Stimulated activated CD4-positive, alpha-beta T cell treated with anti-CD3 and anti-CD28 coated beads, Interleukin-12 subunit alpha, Interleukin-12 subunit beta, amount 100 ng/mL, for 48 hours (primary cell): ENCODE measurements around the gene RYR1.
"Not testable (repeated sequence)": the region's sequence is repeated elsewhere in the genome, so short reads cannot be mapped to it uniquely, and the experiment has no call there.

Experiments used
- DNase-seq, 3 donors: peaks; one replicate each; pipeline ENCODE4 v3.0.0-alpha.2; 2020; ENCODE audit warnings: low read depth in 2 of 3, low spot score in 1 of 3

RYR1 gene

GRCh38 chr19:38602856-38603255 lies 169.4 kb downstream of the RYR1 start:
- not testable (repeated sequence) for DNase-seq

- DNase-seq, result no peak
These were observed 172.6 kb downstream of the RYR1 start for GRCh38 chr19:38606131-38606530.

- DNase-seq, result no peak
These were observed 180.8 kb downstream of the RYR1 start for GRCh38 chr19:38614289-38614688.

- DNase-seq, result no peak
These were observed 181.6 kb downstream of the RYR1 start for GRCh38 chr19:38615007-38615581.

GRCh38 chr19:38616265-38616664 lies 182.8 kb downstream of the RYR1 start:
- no peak for DNase-seq

- DNase-seq, result no peak
These were observed 183.8 kb downstream of the RYR1 start for GRCh38 chr19:38617283-38617763.

GRCh38 chr19:38617764-38618589 lies 184.5 kb downstream of the RYR1 start, which contains the start of gene MAP4K1:
Gene MAP4K1 (minus strand): TSS chr19:38617953. CDS start chr19:38617895, 58 bp downstream.
- peak; percentile 45 to 65 (median 47) for DNase-seq

GRCh38 chr19:38618590-38619360 lies 185.3 kb downstream of the RYR1 start, which contains the start of gene EIF3K:
Gene EIF3K (plus strand): TSS chr19:38619188. CDS start chr19:38619269, 81 bp downstream.
- peak; percentile 97 for DNase-seq

GRCh38 chr19:38619361-38620174 lies 186.1 kb downstream of the RYR1 start:
- DNase-seq, result no peak

- no peak for DNase-seq
These were observed 191.3 kb downstream of the RYR1 start for GRCh38 chr19:38624822-38625221.

GRCh38 chr19:38626401-38626800 lies 192.9 kb downstream of the RYR1 start:
- no peak for DNase-seq

GRCh38 chr19:38629568-38629967 lies 196.1 kb downstream of the RYR1 start:
- DNase-seq, result no peak

GRCh38 chr19:38631301-38631700 lies 197.8 kb downstream of the RYR1 start:
- not testable (repeated sequence) for DNase-seq

GRCh38 chr19:38631811-38632475 lies 198.5 kb downstream of the RYR1 start:
- not testable (repeated sequence) for DNase-seq

- DNase-seq, result no peak
These were observed 199.2 kb downstream of the RYR1 start for GRCh38 chr19:38632476-38633213.

- peak; percentile 61 to 70 (median 61) for DNase-seq
These were observed 201.4 kb downstream of the RYR1 start for GRCh38 chr19:38634757-38635482.

- no peak for DNase-seq
These were observed 202.2 kb downstream of the RYR1 start for GRCh38 chr19:38635483-38636399.
